ENCODE measurements around the gene CCDC159.

Gene CCDC159

GRCh38 chr19:11399667-11400066, 53.3 kb downstream of the CCDC159 start:
- TF ChIP-seq FOXP2 (optimal IDR thresholded peaks at IDR 0.05; ENCODE audit: borderline replicate concordance, extremely low read depth, extremely low read length, insufficient read depth) (no peak), POLR2AphosphoS5 (IDR thresholded peaks at IDR 0.05; ENCODE audit: low read depth, low read length) (no peak), SIN3A (IDR thresholded peaks at IDR 0.05; ENCODE audit: borderline replicate concordance, insufficient read depth, low read length) (no peak), REST (IDR thresholded peaks at IDR 0.05; ENCODE audit: insufficient read depth in 1 of 2, low read depth in 2 of 2, low read length in 2 of 2) (no peak), TAF1 (IDR thresholded peaks at IDR 0.05; ENCODE audit: borderline replicate concordance, insufficient read depth, low read length) (no peak)

GRCh38 chr19:11400798-11401197, 54.5 kb downstream of the CCDC159 start:
- TF ChIP-seq REST (IDR thresholded peaks at IDR 0.05; ENCODE audit: insufficient read depth in 1 of 2, low read depth in 2 of 2, low read length in 2 of 2): no peak

- TF ChIP-seq FOXP2 (optimal IDR thresholded peaks at IDR 0.05; ENCODE audit: borderline replicate concordance, extremely low read depth, extremely low read length, insufficient read depth) (no peak), POLR2AphosphoS5 (IDR thresholded peaks at IDR 0.05; ENCODE audit: low read depth, low read length) (no peak), REST (IDR thresholded peaks at IDR 0.05; ENCODE audit: insufficient read depth in 1 of 2, low read depth in 2 of 2, low read length in 2 of 2) (no peak), TAF1 (IDR thresholded peaks at IDR 0.05; ENCODE audit: borderline replicate concordance, insufficient read depth, low read length) (no peak), SIN3A (IDR thresholded peaks at IDR 0.05; ENCODE audit: borderline replicate concordance, insufficient read depth, low read length) (no peak)
Measured at GRCh38 chr19:11401808-11402543, 55.7 kb downstream of the CCDC159 start.

Data from PFSK-1 (cell line).